HuH-7 (cell line): ENCODE data around the gene EPB41.
"Not testable (repeated sequence)": the region's sequence is repeated elsewhere in the genome, so short reads cannot be mapped to it uniquely, and the experiment has no call there.

ENCODE experiments used
- DNase-seq: peaks from one replicate; pipeline ENCODE4 v3.0.0; 2011; ENCODE audit warnings: low spot score

The EPB41 gene

DNA sequence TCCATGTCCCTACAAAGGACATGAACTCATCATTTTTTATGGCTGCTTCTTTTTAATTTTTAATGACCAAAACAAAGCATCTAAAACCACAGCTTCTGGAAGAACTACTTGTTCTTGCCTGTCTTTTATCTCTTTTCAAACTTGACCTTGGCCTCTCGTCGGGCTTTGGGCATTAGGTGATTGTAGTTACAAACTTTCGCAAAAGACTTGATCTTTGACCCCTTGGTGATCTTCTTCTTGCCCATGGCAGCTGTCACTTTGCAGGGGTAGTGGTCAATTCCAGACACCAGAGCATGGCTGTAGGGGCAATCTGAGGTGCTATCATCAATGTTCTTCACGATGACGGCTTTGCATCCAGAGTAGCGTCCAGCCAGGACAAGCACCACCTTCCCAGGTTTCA, 67.8 kb downstream of the EPB41 start:
- no peak for DNase-seq

GRCh38 chr1:28983091-28983490, 68.7 kb downstream of the EPB41 start:
- no peak for DNase-seq

DNA sequence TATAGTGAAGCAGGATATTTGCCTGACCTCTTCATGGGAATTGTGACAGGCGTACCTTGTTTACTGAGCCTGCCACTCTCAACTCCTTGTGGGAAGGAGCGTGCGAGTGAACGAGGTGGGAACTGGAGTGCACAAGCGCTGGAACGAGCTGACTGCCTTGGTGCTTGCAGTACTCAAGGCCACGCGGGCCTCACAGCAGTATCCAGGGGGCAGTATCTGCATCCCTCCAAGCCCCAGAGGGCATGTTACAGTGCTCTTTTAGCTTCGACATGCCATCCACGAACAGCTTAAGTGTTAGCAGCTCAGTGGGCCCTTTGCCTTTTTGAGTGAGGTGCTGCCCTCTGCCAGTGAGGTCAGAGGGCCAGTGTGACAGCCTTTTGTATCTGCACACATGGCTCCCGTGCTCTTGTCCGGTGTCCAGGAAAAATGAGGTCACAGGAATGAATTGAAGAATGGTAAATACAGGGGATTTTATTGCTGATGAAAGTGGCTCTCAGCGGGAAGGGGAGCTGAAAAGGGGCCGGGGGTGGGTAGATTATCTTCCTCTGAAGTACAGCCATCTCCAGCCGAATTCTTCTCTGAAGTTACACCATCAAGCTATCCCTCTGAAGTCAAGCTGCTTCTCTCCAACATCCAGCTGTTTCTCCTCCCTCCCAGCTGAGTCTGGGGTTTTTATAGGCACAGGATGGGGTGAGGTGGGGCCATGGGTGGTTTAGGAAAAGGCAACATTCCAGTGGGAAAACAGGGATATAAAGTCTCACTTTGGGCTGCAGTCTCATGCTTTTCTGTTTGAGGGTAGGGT, 69.3 kb downstream of the EPB41 start:
- DNase-seq = no peak

GRCh38 chr1:28984311-28984684, 69.9 kb downstream of the EPB41 start:
- DNase-seq = no peak

GRCh38 chr1:28985427-28985826, 71.1 kb downstream of the EPB41 start:
- DNase-seq = no peak

DNA sequence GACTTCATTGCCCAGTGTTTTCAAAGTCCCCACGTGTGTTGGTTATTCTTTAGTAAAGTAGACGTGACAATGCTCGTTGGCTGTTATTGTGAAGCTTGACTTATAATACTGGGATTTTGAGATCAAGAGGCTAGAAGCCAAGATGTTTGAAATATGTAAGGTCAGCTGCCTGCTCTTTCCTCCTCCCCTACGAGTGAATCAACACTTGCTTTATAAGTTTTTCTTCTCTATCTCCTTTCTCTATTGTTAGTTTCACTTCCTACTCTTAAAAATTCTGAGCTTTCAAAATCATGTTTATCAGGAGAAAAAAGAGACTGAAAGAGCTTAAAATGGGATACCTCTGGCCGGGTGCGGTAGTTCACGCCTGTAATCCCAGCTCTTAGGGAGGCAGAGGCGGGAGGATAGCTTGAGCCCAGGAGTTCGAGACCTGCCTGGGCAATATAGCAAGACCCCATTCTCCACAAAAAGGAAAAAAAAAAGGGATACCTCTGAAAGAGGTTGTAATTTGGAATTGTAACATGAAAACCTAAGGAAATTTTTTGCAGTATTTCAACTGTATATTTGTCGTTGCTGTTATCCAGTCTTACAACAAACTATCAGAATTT, 72.0 kb downstream of the EPB41 start:
- no peak for DNase-seq

- DNase-seq = no peak
These were observed 88.4 kb downstream of the EPB41 start for GRCh38 chr1:29002792-29003191.

DNA sequence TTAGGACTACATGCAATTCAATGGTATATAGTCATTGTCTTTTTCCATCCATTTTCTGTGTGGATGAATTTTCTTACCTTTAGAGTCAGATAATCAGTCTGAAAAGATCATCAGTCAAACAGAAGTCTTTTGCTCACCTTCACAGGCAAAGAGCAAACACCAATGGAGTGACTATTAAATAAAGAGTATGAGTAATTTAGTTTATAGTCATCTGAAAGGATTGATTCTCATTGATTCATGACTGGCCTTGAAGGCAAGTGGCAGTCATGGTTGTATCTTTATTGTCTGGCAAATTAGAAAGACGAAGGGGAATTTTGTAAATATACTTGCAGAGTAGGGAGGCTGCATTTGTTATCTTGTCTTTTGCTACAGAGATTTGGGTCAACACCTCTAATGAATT, 89.9 kb downstream of the EPB41 start:
- DNase-seq = no peak

- no peak for DNase-seq
These were observed 90.4 kb downstream of the EPB41 start for GRCh38 chr1:29004798-29005197.

DNA sequence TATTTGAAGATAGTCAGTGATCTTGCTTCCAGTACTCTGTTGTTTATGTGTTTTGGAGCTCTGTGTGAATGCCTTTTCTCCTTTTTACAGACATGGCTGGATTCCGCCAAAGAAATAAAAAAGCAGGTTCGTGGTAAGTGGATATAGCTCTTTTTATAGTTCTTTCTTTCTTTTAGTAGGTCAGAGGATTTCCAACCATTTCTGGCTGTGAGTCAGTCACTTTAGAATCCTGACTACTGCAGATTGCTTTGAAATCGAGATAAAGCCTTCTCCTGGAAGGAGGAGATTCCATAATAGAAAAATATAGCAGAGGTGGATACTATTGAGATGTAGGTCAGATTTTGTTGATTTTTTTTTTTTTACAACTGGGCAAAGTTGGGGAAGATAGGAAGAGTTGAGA, 97.4 kb downstream of the EPB41 start:
- no peak for DNase-seq

DNA sequence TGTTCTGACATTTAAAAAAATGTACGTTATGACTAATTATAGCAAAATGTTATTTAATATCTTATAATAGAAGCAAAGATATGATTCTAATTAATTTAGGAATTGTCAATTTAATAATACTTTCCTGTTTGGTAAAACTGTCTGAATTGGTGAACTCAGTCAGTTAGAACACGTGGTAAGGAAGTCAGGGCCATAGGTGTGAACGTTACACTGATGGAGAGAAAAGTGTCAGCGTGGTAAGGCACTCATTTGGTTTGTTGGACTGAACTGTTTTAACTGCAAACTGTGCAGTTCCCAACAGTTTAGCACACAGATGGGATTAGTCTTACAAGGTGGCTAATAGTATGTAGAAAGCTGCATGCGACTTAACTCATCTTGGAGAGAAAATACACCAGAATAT, 102.9 kb downstream of the EPB41 start:
- DNase-seq = no peak

DNA sequence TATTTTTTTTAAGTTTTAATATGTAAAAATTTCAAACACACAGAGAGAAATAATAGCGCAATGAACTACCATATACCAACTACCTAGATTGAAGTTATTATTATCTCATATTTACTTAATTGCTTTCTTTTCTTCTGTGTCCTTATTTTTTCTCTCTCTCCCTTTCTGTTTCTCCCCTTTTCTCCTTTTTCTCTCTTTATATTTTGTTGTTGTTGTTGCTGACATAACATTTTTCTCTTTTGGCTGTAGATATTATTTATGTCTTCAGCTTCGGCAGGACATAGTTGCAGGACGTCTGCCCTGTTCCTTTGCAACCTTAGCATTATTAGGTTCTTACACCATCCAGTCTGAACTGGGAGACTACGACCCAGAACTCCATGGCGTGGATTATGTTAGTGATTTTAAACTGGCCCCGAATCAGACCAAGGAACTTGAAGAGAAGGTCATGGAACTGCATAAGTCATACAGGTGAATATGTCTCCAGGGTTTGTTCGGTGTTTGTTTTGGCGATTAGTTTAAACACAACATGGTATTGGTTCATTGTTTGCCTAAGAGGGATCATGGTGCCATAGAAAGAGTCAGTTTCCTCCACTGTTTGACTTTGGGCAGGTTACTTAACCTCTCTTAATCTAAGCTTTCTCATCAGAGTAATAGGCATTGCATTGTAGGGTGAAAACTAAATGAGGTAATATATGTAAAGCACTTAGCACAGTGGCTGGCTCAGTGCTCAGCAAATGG, 103.8 kb downstream of the EPB41 start:
- DNase-seq = peak; percentile 21

GRCh38 chr1:29022620-29023019, 108.3 kb downstream of the EPB41 start:
- no peak for DNase-seq

GRCh38 chr1:29029667-29030066, 115.3 kb downstream of the EPB41 start:
- DNase-seq = no peak

DNA sequence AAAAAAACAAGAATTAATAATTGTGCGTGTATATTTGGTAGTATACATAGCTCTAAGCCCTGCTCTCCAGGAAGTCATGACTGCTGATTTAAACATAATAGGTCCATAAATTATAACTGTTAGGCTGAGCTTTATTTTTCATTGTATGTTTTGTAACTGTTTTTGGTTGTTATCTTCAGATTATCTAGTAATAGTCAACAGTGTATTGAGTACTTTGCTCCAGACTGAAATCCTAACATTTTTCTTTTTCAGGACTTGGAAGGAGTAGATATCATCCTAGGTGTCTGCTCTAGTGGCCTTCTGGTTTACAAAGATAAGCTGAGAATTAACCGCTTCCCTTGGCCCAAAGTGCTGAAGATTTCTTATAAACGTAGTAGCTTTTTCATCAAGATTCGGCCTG, 118.5 kb downstream of the EPB41 start:
- DNase-seq = no peak

GRCh38 chr1:29033829-29034466, 119.6 kb downstream of the EPB41 start:
- peak; percentile 39 for DNase-seq

GRCh38 chr1:29043274-29043965, 129.1 kb downstream of the EPB41 start:
- no peak for DNase-seq

GRCh38 chr1:29044010-29044409, 129.6 kb downstream of the EPB41 start:
- DNase-seq = no peak

- not testable (repeated sequence) for DNase-seq
These were observed 131.3 kb downstream of the EPB41 start for GRCh38 chr1:29045663-29046062.

GRCh38 chr1:29047142-29047541, 132.8 kb downstream of the EPB41 start:
- no peak for DNase-seq

- DNase-seq = no peak
These were observed 135.8 kb downstream of the EPB41 start for GRCh38 chr1:29050166-29050565.

- DNase-seq = no peak
These were observed 137.7 kb downstream of the EPB41 start for GRCh38 chr1:29052100-29052499.
